Stomach (tissue), 9 donors: Measurements from ENCODE around the gene NMBR. TPM values are rescaled to one million over a fixed set of nuclear protein-coding genes. Genes with fewer than 3 reads are reported as not detected.
"Not testable (repeated sequence)": the region's sequence is repeated elsewhere in the genome, so short reads cannot be mapped to it uniquely, and the experiment has no call there.

ENCODE experiments used
- DNase-seq, 2 donors: peaks; one replicate each; pipeline versions ENCODE4 v3.0.0 to v3.0.0-alpha.2; 2013 to 2019
- H3K27ac ChIP-seq, 5 donors: fragments of 200-600 bp in 4 of 5; sonication (generic) in 4 of 5; one replicate each; pipeline ENCODE4 v1.5.1; 2013 to 2019; ENCODE audit warnings: mild to moderate bottlenecking in 1 of 5, moderate library complexity in 1 of 5
- H3K27me3 ChIP-seq, 3 donors: fragments of 200-600 bp; sonication (generic); one replicate each; pipeline ENCODE4 v1.5.1; 2017 to 2019; ENCODE audit warnings: mixed run types in 1 of 3
- H3K36me3 ChIP-seq, 4 donors: fragments of 200-600 bp; sonication (generic); 1 replicate in 3 of 4; 2 replicates in 1 of 4; pipeline ENCODE4 v1.5.1; 2016 to 2019
- H3K4me1 ChIP-seq, 4 donors: fragments of 200-600 bp; sonication (generic); one replicate each; pipeline ENCODE4 v1.5.1; 2016 to 2019
- H3K4me3 ChIP-seq, 4 donors: fragments of 200-600 bp; sonication (generic) in 3 of 4; one replicate each; pipeline ENCODE4 v1.5.1; 2016 to 2019; ENCODE audit warnings: mild to moderate bottlenecking in 1 of 4
- H3K9me3 ChIP-seq, 4 donors: fragments of 200-600 bp; sonication (generic); one replicate each; pipeline ENCODE4 v1.5.1; 2016 to 2019
- CTCF ChIP-seq, 7 experiments: fragments of 450-650 bp in 4 of 7; fragments of 200-600 bp in 3 of 7; sonication (generic) in 3 of 7; IDR thresholded peaks; one replicate each; pipeline ENCODE4 v1.5.1; 2016 to 2019; ENCODE audit warnings: antibody characterized with exemption in 7 of 7, control low read depth in 2 of 7, mild to moderate bottlenecking in 1 of 7
- EP300 ChIP-seq: sonication (generic); formaldehyde crosslinking; IDR thresholded peaks from one replicate; pipeline ENCODE4 v1.6.1; 2017; ENCODE audit warnings: antibody characterized with exemption
- POLR2A ChIP-seq, 4 donors: fragments of 450-650 bp; IDR thresholded peaks; one replicate each; pipeline ENCODE4 v1.6.1; 2016; ENCODE audit warnings: antibody characterized with exemption in 4 of 4, control low read depth in 2 of 4, mild to moderate bottlenecking in 1 of 4, moderate library complexity in 1 of 4
- POLR2AphosphoS5 ChIP-seq, 3 donors: sonication (generic); formaldehyde crosslinking; IDR thresholded peaks; one replicate each; pipeline ENCODE4 v1.6.1; 2016; ENCODE audit warnings: antibody characterized with exemption in 3 of 3
- WGBS, 5 donors: extraction: QIAGEN DNeasy Blood & Tissue Kit in 3 of 5; methylation state at CpG; one replicate each; pipeline versions ENCODE4 v1.1.5 to v1.1.7; 2013 to 2018; 5-methylcytosine and 5-hydroxymethylcytosine counted together
- intact Hi-C: fragments of 100-400 bp; cut with DNase I; formaldehyde crosslinking; loops from one replicate; pipeline ENCODE4 v1.15.1; 2023; ENCODE audit warnings: low total_unique reads
- polyA plus RNA-seq, 3 donors: library from polyadenylated mRNA; stranded (reverse); fragments of 200-250 nt; gene quantifications; one replicate each; pipeline ENCODE4 v1.2.3, GENCODE V29; 2013
- total RNA-seq, 5 donors: library from RNA; depleted of rRNA; stranded (reverse); fragments of >200 nt; gene quantifications; one replicate each; pipeline versions ENCODE4 v1.1.0 to v1.2.3, GENCODE V29; 2014 to 2016
- donor health status: healthy with polysubstance abuse.
- donor health status: Bipolar disorder and iron deficiency.
- donor health status: healthy.

NMBR gene
- total and polyA plus RNA-seq, 8 donors = 0.73 TPM; not detected in 7

- H3K4me1 ChIP-seq = peaks cover 0 to 35% (median 10%) of the 10 kb centered on the region in 4 donors
- no peaks in the 10 kb centered on the region for H3K9me3 ChIP-seq
- peaks cover 19 to 59% (median 55%) of the 10 kb centered on the region in 4 donors for H3K36me3 ChIP-seq
- no peak overlapping the region for H3K4me3 ChIP-seq
- no peak for DNase-seq
- H3K27me3 ChIP-seq = no peaks in the 10 kb centered on the region
- TF ChIP-seq POLR2AphosphoS5 (IDR thresholded peaks at IDR 0.05) = no peak
- TF ChIP-seq CTCF (IDR thresholded peaks at IDR 0.05) = no peak
- no peak for TF ChIP-seq EP300
- TF ChIP-seq POLR2A (IDR thresholded peaks at IDR 0.05) = no peak
- intact Hi-C loops = no loop called here
- no peak overlapping the region for H3K27ac ChIP-seq
- 74 to 81% (median 80%) methylated on average over 3 of the region's 3 CpGs for WGBS, 5 donors
These were observed 20.1 kb upstream of the NMBR start for GRCh38 chr6:142167071-142167470.

- WGBS, 5 donors = 86 to 89% (median 87%) methylated on average over 4 of the region's 4 CpGs
- Histone ChIP-seq H3K4me3 (no peak overlapping the region), H3K27ac (no peak overlapping the region), H3K9me3 (no peaks in the 10 kb centered on the region), H3K36me3 (peaks cover 10 to 41% (median 36%) of the 10 kb centered on the region in 4 donors), H3K4me1 (peaks cover 0 to 45% (median 19%) of the 10 kb centered on the region in 4 donors), H3K27me3 (no peaks in the 10 kb centered on the region)
- intact Hi-C loops = no loop called here
- DNase-seq = no peak
- TF ChIP-seq EP300 = no peak
- no peak for TF ChIP-seq POLR2AphosphoS5 (IDR thresholded peaks at IDR 0.05)
- no peak for TF ChIP-seq POLR2A (IDR thresholded peaks at IDR 0.05)
- TF ChIP-seq CTCF (IDR thresholded peaks at IDR 0.05) = no peak
These were observed 18.3 kb upstream of the NMBR start for GRCh38 chr6:142165227-142165626.

DNA sequence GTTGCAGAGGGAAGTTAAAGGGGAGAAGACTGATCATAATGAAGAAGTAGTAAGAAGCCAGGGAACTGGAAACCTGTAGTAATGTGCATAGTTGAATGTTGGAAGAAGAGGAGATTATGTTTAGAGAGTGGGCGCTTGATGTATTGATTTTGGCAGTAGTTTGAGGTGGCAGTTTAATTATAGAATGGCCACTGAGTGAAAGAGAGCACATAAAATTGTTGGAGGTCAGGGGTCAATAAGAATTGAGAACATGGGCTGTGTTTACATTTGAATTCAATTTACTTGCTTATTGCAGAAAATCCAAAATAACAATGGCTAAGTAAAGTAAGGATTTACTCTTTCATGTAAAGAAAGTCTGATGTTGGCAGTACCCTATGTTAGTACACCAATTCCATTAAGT is 15.9 kb upstream of the NMBR start:
- Histone ChIP-seq H3K9me3 (no peaks in the 10 kb centered on the region), H3K4me1 (peaks cover 0 to 45% (median 21%) of the 10 kb centered on the region in 4 donors), H3K27ac (no peak overlapping the region), H3K4me3 (no peak overlapping the region), H3K27me3 (no peaks in the 10 kb centered on the region), H3K36me3 (peaks cover 9 to 21% (median 15%) of the 10 kb centered on the region in 4 donors)
- intact Hi-C loops = no loop called here
- WGBS, 5 donors = 26 to 68% (median 37%) methylated on average over 1 of the region's 1 CpG
- TF ChIP-seq POLR2AphosphoS5 (IDR thresholded peaks at IDR 0.05) (no peak), EP300 (no peak), CTCF (IDR thresholded peaks at IDR 0.05) (no peak), POLR2A (IDR thresholded peaks at IDR 0.05) (no peak)
- DNase-seq = no peak

- not testable (repeated sequence) for H3K36me3 ChIP-seq, H3K9me3 ChIP-seq, H3K4me3 ChIP-seq, DNase-seq, H3K27ac ChIP-seq, H3K27me3 ChIP-seq
- intact Hi-C loops = loop anchor here (10.0 kb wide), 1 partner anchor 48 kb away; no protein-coding TSS in a partner anchor
- 86 to 89% (median 89%) methylated on average over 4 of the region's 4 CpGs for WGBS, 5 donors
- H3K4me1 ChIP-seq = peaks cover 0 to 47% (median 18%) of the 10 kb centered on the region in 4 donors
These were observed 9.8 kb upstream of the NMBR start for GRCh38 chr6:142156758-142157068.

DNA sequence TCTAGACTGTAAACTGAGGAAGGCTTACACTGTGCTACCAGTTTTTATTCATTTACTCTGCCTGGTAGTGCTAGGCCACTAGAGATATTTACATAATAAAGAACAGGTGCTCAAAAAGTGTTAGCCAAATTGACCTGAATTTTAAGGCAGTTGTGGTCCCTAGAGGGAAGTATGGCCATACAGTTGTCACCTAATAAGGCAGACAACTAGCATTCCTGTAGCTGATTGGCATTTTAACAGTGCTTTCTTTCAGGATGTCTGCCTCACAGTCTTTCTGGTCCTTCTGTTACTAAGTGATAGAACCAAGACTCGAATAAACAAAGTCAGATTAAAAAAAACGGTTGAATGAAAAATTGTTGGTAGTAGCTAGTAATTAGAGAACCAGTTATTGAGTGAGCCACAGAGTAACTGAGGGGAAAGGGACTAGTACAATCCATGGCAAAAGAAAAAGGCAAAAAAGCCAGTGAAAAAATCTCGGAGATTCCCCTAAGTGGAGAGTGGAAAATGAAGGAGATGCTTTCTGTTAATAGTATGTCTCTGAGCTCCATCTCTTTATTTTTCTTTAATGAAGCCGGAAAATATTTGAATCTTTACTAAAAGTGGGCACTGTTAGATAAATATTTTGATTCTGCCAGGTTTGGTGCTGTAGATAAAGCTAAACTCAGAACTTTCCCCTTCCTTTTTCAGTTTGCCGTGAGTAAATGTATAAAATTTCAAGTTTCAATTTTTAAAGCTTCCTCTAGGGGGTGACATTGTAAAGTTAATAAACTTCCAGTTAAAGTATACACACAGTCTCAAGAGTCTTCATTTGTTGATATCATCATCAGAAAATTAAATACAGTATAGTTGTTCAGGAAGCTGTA is 9.2 kb upstream of the NMBR start:
- TF ChIP-seq EP300 (no peak), CTCF (IDR thresholded peaks at IDR 0.05) (peak in 3 of 7 experiments; percentile 9 to 44 (median 39))
- 23 to 43% (median 34%) methylated on average over 5 of the region's 5 CpGs for WGBS, 5 donors
- DNase-seq = peak in 1 of 2 donors; percentile 43
- H3K9me3 ChIP-seq = no peaks in the 10 kb centered on the region
- H3K27ac ChIP-seq = no peak overlapping the region
- intact Hi-C loops = loop anchor here (10.0 kb wide), 1 partner anchor 49 kb away; no protein-coding TSS in a partner anchor
- H3K36me3 ChIP-seq = peaks cover 0 to 3% (median 0%) of the 10 kb centered on the region in 4 donors
- peaks cover 0 to 41% (median 18%) of the 10 kb centered on the region in 4 donors for H3K4me1 ChIP-seq
- H3K4me3 ChIP-seq = no peak overlapping the region
- H3K27me3 ChIP-seq = no peaks in the 10 kb centered on the region
